ENCODE results near the gene TNIK.
A peak's percentile ranks its signal among the peaks of the same experiment; 100 is the strongest.

The TNIK gene

DNA sequence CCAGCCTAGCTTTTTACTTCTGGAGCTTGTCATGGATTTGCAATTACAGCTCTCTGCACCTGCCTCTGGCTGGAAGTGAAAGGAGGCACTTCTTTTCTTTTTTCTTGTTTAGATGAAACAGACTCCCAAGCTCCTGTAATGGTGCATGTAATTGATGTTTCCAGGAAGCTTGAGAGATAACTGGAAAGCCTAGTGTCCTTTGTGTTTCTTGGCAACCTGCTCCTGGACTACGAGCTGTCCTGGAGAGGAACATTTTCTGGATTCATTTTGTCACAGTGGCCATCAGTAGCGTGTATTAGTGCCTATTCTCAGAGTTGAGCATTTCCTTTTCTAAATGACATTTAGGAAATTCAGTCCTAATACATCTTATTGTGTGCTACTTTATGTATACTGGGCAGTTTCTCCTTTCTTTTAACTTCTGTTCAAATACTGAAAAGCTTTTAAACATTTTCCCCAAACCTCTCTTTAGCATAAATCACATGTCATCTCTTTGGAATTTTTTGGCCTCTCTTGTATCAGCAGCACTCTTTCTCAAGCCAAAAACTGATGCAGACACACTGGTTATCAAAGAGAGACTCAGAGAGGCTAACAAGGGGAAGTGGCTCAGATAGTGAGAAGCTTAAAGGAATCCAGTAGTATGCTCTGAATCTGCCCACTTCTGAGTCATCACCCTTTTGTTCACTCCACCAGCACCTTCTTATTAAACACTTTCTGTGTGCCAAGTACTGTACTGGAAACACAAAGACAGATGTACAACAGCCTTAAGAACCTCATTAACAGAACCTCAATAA, 371.0 kb downstream of the TNIK start:
- peak; percentile 77 for DNase-seq (ENCODE audit: low spot score)

DNA sequence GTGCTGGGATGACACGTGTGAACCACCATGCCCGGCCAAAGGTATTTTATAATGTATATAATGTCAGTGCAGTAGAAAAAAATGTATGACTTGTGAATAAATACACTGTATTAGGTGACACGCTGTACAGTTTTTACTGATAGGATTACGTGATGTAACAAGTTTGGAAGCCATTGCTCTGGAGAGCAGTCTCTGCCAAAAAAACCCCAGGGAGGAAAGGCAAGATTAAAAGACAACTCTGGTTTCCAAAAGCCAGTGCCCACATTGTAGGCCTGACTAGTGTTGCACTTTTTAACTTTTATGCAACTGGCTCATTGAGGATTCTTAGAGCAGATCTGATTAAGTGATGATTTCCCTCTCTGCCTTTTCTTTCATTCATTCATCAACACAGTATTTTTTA, 371.7 kb downstream of the TNIK start:
- DNase-seq (ENCODE audit: low spot score) = no peak

DNA sequence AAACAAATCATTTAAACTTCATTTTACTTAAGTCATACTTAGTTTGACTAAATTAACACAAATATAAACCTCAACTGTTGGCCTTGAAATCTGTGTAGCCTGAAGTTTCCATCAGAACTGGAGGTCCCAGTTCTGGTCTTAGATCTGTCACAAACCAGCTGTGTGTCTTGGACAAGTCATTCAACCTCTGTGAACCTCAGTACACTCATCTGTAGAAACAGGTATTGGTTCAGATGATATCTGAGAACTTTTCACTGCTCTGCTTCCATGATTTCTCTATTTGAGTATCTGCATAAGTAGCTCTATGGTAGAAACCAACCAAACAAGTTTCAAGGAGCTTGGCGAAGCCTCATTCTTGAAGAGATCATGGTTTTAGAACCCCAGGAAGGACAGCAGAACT, 373.3 kb downstream of the TNIK start:
- no peak for DNase-seq (ENCODE audit: low spot score)

DNA sequence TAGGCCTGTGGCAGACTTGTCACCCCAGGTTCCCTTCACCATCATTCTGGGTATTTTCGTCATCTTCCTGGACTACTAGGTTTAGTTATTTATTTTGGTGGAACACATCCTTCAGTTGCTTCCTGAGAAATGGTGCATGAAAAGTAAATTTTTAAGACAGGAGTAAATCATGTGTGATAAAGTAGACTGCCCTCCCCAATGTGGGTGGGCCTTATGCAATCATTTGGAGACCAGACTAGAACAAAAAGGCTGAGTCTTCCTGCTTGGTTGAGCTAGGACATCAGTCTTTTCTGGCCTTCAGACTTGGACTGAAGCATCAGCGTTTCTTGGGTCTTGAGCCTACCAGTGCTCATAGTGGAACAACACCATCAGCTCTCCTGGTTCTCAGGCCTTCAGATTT, 382.9 kb downstream of the TNIK start:
- DNase-seq (ENCODE audit: low spot score) = no peak

GRCh38 chr3:171072432-171072831, 387.8 kb downstream of the TNIK start:
- no peak for DNase-seq (ENCODE audit: low spot score)

GRCh38 chr3:171068658-171069057, 391.5 kb downstream of the TNIK start:
- no peak for DNase-seq (ENCODE audit: low spot score)

GRCh38 chr3:171066206-171066605, 394.0 kb downstream of the TNIK start:
- no peak for DNase-seq (ENCODE audit: low spot score)

DNA sequence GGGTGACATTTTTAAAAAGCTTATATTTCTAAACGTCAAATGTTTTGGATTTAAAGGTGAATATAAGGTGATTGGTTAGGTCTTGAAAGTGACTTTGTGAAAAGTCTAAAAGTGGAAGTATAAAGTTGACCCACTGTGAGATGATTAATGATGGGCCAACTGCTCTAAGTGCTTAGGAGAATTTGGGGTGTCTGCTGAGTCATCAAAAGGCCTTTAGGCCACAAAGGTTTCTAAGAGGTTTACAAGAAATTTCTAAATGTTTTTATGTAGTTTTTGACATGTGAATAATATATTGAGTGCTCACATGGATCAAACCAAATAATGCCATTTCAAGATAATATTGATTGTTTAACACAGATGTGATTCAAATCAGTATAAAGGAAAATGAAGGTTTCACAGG, 394.5 kb downstream of the TNIK start:
- no peak for DNase-seq (ENCODE audit: low spot score)

DNA sequence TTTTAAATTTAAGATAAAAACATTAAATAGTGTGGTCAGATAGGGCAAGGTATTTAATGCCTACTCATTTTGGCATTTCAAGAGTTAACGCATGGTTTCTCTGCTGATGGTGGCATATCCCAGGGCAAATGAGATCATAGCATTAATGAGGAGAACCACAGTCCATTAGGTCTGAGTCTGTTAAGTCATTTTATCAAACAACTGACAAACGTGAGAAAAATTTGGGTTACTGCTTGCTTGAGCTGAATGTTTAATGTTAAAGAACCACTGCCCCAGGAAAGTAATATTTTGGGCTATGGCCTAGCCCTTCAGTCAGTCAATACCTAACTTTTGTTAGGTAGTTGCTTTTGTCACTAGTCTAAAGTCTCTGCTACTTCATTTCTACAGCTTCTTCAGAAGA, 395.7 kb downstream of the TNIK start:
- DNase-seq (ENCODE audit: low spot score) = no peak

DNA sequence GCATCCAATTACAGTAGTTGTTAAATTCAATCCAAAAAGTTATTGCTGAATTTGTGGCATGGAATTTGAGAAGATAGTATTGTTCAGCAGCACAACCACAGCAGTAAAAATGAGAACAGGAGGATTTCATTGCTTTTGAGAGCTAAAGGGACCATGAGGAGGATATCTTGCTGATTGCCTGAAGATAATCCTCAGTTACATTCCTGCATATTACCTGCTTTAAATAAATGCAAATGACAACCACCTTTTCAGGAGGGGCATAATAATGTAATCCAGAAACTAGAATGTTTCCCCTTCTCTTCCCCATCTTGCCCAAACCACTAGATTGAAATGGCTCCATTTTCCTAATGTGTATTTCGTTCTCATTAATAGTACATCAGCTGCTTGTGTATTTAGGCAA, 398.5 kb downstream of the TNIK start:
- DNase-seq (ENCODE audit: low spot score) = no peak

- DNase-seq (ENCODE audit: low spot score) = no peak
These were observed 400.2 kb downstream of the TNIK start for GRCh38 chr3:171059978-171060377.

- no peak for DNase-seq (ENCODE audit: low spot score)
These were observed 401.2 kb downstream of the TNIK start for GRCh38 chr3:171058873-171059603.

DNA sequence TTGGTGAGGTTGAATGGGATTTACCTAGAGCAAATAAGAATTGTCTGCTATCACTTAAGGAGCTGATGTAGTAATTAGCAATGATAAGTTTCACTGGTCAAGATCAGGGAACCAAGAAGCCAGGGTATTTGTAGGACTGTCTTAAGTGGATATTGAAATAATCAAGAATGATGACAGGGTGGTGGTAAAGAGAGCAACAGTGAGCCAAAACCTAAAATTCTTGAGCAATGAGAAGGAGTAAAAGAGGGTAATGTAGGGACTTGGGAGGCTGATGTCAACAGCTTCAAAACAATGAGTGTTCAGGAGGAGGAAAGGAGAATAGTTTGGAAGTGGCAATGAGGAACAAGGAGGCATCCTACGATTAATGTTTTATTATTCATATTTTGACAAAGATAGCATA, 402.1 kb downstream of the TNIK start:
- DNase-seq (ENCODE audit: low spot score) = peak; percentile 43

DNA sequence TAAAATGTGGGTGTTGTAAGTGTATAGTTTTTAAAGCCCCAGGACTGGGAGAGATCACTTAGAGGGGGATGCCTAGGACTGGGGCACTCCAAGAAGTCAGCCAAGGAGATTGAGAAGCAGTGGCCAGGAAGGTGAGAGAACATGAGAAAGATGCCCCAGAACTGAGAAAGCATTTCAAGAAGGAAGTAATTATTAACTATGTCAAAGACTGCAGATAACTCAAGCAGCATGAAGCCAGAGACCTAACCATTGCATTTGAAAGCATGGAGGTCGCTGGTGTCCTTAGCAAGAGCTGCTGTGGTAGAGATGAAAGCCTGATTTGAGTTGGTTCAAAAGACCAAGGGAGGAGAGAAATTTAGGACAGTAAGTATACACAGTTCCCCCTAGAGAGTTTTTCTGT, 403.1 kb downstream of the TNIK start:
- no peak for DNase-seq (ENCODE audit: low spot score)

- peak; percentile 10 for DNase-seq (ENCODE audit: low spot score)
These were observed 403.7 kb downstream of the TNIK start for GRCh38 chr3:171056528-171056927.

GRCh38 chr3:171055336-171056178, 404.6 kb downstream of the TNIK start:
- peak; percentile 12 for DNase-seq (ENCODE audit: low spot score)

GRCh38 chr3:171054921-171055320, 405.3 kb downstream of the TNIK start:
- DNase-seq (ENCODE audit: low spot score) = peak; percentile 8

- no peak for DNase-seq (ENCODE audit: low spot score)
These were observed 406.0 kb downstream of the TNIK start for GRCh38 chr3:171054231-171054630.

DNA sequence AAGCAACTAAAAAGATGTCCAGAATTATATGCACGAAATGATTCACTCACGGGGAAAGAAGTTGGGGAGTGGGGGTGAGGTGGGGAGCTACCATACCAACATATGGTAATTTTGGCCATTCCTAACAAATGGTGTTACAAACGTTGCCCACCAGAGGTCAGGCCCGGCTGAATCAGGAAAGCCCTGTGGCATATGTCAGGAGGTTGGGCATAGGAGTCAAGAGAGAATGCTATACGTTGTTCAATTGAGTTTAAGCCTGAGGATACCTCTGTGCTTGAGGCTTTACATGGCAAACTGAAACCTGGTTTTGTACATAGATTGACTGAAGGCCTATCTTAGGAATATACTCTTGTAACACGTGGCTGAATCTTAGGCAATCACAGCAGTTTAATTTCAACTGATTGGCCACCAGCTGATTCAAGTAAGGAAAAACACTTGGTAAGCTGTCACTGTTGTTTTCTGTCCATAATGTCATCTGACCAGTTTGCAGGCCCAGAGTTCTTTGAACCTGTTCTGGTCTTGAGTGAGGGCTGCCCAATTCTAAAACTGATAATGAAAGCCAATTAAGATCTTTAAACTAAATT, 410.3 kb downstream of the TNIK start:
- DNase-seq (ENCODE audit: low spot score) = peak; percentile 74

DNA sequence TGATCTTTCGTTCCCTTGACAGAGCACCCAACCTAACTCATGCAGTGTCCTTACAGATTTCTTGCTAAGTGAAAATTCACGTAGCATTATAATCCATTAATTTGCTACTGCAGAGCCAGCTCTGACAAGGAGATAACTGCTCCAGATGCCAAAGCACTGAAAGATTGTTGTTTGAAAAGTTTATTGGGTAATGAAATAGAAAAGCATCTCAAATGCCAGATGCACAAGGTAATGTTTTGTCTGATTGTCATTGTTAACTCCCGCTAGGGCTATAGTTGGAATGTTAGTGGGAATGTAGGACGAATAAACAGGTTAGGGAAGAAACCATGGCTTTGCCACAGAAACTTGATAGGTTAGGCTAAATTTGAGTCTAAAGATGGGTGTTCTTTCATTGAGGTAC, 413.4 kb downstream of the TNIK start:
- no peak for DNase-seq (ENCODE audit: low spot score)

DNA sequence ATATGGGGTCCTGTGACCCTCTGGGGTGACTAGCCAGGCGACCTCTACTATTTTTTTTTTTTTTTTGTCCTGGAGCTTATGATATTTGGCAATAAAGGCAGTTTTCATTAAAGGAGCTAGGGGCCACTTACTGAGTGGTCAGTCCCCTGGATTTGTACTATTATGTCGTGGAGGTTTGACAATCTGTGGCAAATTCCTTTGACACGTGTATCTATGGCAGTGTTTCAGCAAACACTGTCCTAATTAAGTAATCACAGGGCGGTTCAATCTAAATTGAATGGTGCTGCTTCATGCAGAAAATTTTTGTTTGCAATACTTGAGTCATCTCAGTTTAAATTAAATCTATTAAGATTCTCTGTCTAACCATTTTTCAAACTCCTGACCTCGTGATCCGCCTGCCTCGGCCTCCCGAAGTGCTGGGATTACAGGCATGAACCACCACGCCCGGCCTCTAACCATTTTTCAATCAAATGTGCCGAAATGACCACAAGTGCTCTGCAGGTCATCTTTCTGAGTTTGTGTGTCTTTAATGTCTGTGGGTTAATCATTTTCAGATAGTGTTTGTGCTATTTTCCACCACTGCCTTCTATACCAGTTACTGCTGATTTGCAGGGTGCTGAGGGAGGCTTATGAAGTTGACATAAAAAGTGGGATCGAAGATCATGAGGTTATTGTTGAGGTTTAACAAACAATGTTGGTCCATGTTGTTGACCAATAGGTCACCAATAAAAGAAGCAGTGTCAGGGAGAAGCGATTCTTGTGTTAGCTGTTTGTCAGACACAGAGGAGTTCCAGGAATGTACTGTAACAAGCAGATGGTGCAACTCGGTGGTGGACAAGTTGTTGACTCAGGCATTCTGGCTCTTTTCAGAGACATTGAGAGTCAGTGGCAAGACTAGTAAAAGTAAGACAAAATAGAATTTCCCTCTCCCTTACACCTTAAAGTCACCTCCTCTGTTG, 415.1 kb downstream of the TNIK start:
- peak; percentile 80 for DNase-seq (ENCODE audit: low spot score)
